GM20000 (cell line): Measurements from ENCODE around the gene HMCN2.

ENCODE experiments used
- DNase-seq: peaks from one replicate; pipeline ENCODE4 v3.0.0; 2012; ENCODE audit warnings: low spot score
- CTCF ChIP-seq: IDR thresholded peaks from 2 replicates; pipeline ENCODE4 v1.5.1; 2012; ENCODE audit warnings: mild to moderate bottlenecking, control low read depth; ENCODE audit errors: extremely low read depth, missing control alignments

HMCN2 gene

GRCh38 chr9:130346431-130346830, 80.9 kb downstream of the HMCN2 start:
- DNase-seq = no peak
- no peak for TF ChIP-seq CTCF

- DNase-seq = no peak
These were observed 81.5 kb downstream of the HMCN2 start for GRCh38 chr9:130347036-130347435.

GRCh38 chr9:130347931-130348330, 82.4 kb downstream of the HMCN2 start:
- no peak for TF ChIP-seq CTCF
- DNase-seq = no peak

More at GRCh38 chr9:130347036-130347435, 81.5 kb downstream of the HMCN2 start:
- no peak for TF ChIP-seq CTCF

- no peak for DNase-seq
- no peak for TF ChIP-seq CTCF
These were observed 82.8 kb downstream of the HMCN2 start for GRCh38 chr9:130348341-130348740.

GRCh38 chr9:130348881-130349280, 83.3 kb downstream of the HMCN2 start:
- TF ChIP-seq CTCF = no peak
- DNase-seq = no peak

GRCh38 chr9:130349398-130349797, 83.8 kb downstream of the HMCN2 start:
- no peak for DNase-seq
- no peak for TF ChIP-seq CTCF

- no peak for TF ChIP-seq CTCF
- no peak for DNase-seq
These were observed 85.8 kb downstream of the HMCN2 start for GRCh38 chr9:130351343-130351742.
